HG02763 (cell line): ENCODE data around the gene PCDHGC5.

ENCODE experiments used
- ATAC-seq: cut with Tn5 transposase; IDR thresholded peaks from one replicate; pipeline ENCODE4 v1.9.1; 2021; ENCODE audit warnings: mild to moderate bottlenecking, moderate library complexity; ENCODE audit not compliant: unreplicated experiment

Gene PCDHGC5

DNA sequence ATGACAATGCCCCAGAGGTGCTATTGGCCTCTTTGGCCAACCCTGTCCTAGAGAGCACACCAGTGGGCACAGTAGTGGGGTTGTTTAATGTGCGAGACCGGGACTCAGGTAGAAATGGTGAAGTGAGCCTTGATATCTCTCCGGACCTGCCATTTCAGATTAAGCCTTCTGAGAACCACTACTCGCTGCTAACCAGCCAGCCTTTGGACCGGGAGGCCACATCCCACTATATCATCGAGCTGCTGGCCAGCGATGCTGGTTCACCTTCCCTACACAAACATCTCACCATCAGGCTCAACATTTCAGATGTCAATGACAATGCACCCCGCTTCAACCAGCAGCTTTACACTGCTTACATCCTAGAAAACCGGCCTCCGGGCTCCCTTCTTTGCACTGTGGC, 1.4 kb downstream of the PCDHGC5 start:
- ATAC-seq, result no peak

DNA sequence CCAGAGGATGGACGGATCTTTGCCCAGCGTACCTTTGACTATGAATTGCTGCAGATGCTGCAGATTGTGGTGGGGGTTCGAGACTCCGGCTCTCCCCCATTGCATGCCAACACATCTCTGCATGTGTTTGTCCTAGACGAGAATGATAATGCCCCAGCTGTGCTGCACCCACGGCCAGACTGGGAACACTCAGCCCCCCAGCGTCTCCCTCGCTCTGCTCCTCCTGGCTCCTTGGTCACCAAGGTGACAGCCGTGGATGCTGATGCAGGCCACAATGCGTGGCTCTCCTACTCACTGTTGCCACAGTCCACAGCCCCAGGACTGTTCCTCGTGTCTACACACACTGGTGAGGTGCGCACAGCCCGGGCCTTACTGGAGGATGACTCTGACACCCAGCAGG, 1.9 kb downstream of the PCDHGC5 start:
- ATAC-seq, result no peak

DNA sequence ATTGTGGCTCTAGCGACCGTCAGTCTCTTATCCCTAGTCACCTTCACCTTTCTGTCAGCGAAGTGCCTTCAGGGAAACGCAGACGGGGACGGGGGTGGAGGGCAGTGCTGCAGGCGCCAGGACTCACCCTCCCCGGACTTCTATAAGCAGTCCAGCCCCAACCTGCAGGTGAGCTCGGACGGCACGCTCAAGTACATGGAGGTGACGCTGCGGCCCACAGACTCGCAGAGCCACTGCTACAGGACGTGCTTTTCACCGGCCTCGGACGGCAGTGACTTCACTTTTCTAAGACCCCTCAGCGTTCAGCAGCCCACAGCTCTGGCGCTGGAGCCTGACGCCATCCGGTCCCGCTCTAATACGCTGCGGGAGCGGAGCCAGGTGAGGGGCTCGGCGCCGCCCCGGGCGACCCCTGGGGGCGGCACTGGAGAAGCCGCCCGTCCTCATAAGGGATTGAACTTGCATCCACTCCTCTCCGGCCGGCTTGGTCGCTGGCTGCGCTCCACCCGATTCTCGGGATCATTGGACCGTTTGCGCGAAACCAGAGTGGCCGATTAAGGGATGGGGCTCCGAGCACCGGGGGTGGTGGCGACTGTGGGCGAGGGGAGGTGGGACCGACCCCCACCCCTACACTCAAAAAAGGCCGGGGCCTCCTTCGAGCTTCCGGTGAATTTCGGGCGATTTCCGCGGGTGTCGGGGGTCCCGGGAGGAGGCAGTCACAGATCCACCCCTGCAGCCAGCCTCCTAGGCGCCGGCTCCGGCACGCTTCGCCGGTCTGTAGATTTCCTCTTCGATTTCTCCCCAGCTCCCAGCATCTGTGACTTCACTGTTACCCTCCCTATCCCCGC, 2.7 kb downstream of the PCDHGC5 start:
- no peak for ATAC-seq

DNA sequence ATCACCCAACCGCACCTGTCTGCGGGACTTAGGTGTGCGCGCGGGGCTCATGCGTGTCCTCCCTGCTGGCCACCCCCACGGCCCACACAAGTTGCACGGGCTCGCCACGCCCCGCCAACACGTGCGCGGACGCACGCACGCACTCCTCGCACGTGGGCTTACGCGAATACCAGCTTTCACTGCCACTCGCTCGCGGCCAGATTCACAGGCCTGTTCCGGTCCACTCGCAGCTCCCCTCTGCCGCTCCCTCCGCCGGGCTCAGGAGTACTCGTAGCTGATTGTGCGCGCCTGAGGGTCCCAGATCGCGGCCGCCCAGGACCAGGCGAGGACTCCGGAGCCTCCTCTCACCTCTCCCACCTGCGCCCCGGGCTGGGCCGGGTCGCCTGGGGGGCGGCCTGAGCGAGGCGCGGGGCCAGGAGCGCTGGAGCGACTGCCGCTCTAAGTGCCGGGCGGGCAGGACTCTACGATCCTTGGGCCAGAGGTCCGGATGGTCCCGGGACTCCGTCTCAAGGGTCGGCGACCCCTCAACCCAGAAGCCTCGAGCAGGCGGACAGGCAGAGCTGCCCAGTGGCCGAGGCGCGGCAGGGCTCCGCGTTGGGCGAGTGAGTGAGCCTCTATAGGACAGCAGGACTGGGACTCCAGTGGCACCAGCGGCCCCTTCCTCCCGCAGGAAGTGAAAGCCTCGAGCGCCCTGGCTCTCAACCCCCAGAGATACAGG, 3.4 kb downstream of the PCDHGC5 start:
- no peak for ATAC-seq

DNA sequence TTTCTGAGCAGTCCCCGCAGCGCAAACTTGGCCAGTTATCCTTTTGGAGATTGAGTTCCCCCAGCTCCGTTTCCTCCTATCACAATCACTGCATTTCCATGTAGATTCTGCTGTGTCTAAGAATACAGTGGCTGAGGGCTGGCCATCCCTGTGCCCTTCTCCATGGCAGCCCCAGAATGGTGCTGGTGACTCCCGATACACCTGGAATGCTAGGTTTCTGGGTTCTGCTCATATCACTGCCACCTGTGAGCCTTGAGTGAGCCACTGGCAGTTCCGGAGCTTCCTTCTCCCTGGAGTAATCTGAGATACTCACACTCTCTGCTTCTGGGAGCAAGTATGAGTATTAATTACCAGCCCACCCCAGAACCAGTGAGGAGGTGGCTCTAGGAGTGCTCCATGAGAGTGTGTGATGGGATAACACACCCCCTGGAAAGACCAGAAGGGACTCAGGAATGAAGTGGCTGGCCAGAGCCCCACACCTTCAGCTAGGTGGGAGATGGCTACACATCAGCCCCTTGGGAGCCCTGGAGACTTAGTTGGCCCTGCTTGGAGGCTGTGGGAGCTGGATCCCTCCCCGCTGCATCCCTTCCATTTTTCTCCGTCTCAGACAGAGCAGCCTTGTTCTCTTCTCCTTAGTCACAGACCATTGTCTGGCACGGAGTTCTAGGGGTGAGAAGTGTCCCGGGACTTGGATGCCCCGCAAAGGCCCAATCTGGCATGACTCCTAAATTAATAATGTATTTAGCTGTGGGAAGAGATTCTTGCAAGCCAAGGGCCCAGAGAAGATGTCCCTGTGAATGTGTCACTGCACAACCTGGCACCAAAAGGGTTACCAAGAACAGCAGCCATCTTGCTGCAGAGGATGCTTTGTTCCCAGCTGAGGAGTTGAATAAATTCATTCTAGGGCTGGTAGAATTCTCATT, 4.9 kb downstream of the PCDHGC5 start:
- ATAC-seq, result no peak

DNA sequence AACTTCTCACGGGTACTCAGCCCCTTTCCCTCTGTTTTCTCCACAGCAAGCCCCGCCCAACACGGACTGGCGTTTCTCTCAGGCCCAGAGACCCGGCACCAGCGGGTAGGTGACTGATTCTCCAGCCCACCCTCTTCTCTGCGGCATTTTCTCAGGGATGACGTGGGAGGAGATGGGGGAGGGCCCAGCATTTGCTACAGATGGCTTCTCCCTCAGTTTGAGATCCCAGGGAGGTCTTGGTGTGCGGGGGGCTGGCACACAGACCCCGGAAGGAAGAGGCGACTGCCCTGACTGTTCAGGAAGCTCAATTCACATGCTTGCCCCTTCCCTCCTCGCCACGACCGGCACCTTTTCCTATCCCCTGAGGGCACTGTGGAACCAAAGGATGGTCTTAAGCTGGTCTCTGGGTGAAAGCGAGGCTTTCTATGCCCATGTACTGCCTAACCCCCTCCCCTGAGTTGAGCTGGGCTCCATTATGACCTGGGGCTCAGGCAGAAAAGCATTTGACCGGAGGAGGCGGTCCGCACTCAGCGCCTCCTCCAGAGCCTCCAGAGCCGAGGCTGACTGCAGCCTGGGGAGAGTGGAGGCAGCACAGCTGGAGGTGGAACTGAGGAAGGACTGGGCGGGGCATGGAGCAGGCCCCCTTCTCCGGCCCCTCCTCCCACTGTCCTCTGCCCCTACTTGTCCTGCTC, 6.0 kb downstream of the PCDHGC5 start:
- no peak for ATAC-seq

DNA sequence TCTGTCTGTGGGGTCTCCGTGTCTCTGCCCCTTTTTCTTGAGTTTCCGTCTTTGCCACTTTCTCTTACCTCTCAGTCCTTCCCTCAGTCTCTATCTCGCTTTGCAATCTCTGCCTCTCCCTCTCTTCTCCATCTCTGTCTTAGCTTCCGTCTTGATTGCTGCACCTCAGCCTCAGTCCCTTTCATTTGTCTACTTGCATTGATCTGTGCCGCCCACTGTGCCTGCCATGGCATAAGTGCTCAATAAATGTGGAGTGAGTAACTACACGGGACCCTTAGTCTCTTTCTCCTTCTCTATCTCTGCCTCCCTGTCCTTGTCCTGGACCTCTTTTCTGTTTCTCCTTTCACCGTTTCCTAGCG, 6.6 kb downstream of the PCDHGC5 start:
- ATAC-seq, result no peak

DNA sequence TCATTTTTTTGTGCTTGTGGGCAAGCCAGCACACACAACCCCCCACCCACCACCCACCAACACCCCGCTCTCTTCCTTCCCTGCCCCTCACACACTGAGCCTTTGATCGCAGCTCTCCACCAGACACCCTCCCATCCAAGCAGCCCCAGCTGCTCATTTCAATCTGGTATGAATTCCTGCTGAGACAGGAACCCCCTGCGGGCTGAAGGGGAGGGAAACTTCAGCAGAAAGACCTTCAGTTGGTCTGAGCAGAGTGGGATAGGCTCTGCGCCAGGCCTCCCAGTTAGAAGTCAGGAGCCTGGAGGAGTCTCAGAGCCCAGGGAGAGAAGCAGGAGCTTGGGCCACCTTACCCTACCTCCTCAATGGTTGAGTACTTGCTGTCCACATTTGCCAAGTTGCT, 7.2 kb downstream of the PCDHGC5 start:
- ATAC-seq, result no peak

DNA sequence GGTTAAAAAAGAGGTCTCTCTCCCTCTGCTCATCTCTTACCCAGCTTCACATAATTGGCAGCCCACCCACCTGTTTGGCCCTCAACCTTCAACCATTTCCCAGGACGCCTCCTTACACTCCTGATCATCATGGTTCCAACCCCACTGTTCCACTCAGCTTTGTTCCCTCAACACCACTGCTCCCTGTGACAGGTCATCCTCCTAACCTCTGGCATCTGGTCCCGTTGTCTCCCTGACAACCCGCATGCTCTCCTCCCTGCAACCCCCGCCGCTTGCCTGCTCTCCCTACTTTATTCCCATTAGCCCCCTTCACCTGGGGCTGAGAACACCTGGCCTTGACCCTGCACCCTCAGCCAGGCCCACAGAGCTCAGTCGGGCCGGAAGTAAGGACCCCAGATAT, 12.9 kb downstream of the PCDHGC5 start:
- no peak for ATAC-seq

DNA sequence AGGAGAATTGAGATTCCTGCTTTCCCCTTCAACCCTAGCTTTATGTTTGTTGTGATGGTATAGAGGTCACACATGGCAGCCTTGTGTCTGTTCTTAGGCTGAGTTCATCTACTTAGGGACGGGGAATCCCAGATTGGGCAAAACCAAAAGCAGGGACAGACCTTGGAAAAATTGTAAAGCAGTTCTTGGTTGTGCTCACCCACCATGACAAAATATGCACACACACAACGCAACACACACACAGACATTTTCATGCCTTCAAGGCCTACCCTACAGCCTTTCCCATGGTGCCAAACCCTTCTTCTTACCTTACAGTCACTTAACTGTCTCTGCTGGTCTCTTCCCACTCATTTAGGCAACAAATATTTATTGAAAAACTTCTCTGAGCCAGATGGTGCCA, 14.8 kb downstream of the PCDHGC5 start:
- ATAC-seq, result no peak

DNA sequence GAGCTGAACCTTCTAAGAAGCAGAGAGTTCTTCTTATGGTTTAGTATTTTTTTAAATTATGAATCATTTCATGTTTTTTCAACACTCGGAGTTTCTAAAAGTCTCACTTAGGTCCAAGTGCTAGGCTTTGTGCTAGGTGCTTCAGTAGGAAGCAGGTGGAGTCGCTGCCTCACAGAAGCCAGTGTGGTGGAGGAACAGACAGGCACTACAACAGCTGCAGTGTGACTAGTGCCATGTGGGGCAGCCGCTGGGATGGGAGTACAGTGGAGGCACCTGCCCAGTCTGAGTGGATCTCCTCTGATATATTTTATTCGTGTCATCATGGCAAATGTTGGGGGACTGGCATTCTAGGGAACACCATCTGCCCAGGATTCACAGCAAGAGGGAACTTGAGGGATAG, 15.3 kb downstream of the PCDHGC5 start:
- ATAC-seq, result no peak

DNA sequence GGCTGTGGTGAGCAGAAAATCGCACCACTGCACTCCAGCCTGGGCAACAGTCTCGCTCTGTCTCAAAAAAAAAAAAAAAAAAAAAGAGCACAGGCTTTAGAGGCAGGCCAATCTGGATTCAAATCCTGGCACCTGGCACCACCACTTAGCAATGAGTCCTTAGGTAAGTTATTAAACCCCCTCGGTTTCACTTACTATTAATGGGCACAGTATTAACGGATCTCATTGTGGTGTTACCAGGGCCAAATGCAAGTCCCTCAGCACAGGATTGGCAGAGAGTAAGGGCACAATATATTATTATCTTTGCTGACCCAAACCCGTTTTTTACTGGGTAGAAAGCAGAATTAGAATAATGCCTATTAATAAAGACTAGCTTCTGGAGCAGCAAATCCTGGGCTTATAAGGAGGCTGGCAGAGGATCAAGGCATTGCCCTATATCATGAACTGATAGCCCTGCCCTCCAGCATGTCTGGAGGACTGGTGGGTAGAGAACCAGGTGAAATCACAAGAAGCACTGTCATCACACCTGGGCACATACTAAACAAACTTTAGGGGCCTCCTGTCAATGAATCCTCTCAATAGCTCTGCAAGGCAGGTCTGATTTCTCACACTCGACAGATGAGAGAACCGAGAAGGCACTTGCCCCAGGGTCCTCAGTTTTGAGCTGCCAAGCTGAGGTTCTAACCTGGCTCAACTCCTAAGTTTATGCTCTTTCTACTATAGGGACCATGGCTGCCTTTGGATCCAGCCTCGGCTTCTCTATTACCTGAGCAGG, 17.7 kb downstream of the PCDHGC5 start:
- ATAC-seq, result no peak

DNA sequence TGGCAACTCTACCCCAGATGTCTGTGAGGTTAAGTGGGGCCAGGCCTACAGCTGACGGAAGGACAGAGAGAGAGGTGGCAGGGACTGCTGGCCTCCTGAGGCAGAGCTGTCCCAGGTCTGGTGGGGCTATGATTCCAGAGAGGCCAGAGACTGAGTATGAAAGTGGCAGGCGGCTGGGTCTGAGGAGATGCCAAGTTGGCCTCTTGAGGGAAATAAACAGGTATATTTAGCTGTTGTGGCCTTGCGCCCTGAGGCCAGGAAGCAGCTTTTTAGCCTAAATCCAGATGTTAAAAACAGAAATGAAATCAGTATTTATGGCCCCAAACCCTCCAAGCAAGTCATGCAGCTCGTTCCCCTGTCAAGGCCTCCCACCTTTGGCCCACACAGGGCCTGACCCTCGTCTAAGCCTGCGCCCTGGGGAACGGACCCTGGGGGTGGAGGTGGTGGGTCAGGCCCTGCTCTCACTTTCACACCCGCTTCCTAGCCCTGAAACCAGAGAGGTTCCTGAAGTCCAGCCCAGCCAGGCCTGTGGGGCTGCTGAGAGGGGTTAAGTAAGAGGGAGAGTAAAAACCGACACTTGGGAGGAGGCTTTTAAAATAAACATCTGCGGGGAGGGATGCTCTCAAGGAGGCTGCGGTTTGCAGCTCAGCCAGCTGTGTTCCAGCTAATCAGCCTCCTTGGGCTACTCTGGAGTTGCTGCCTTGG, 18.7 kb downstream of the PCDHGC5 start:
- peak; percentile 36 for ATAC-seq

DNA sequence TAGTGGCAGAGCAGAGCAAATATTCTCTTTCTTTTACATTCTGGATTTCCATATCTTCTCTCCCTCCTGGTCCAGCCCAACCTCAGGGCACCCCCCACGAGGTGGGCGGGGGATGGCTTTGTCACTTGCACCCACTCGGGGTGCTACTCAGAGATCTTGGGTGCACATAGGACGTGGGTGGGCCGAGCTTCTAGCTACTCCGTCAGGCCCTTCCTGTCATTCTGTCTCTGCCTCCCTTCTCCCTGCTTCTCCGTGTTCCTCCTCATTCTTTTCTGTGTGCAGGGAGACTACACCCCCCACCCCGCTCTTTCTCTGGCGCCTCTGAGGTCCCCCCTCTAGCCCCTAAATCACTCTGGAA, 19.5 kb downstream of the PCDHGC5 start:
- ATAC-seq, result no peak

DNA sequence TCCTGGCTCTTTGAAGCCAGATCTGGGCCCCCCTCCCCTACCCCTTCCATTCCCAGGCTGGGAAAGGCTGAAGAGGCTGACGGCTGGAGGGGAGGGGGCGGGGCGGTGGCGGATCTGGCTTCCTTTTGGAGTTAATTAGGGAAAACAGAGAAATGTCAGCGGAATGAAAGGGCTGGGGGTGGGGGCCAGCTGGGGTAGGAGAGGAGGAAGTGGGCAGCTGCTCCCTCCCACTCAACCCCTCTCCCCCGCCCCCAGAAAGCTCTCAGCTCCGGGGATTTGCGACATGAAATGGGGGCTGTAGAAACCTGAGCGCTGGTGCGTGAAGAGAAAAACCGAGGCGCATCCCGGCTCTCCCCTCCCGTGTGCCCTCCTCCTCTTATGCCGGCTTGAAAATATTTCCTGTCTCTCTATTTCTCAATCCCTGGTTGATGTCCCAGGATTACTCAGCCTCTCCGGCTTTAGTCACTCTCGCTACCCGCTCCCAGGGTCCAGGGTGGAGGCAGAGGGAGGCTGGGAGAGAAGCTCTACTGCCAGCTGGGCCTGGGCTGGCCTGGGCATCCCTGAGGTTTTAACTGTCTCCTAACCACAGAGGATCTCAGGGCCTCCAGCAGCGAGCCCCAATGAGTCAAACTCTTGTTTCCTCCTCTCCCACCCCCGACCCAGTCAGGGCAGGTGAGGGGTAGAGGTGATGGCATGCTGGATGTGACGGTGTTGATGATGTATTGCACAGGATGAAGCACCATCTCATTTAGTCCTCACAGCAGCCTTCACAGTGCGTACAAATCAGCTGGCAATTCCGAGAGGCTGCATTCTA, 20.1 kb downstream of the PCDHGC5 start:
- no peak for ATAC-seq

DNA sequence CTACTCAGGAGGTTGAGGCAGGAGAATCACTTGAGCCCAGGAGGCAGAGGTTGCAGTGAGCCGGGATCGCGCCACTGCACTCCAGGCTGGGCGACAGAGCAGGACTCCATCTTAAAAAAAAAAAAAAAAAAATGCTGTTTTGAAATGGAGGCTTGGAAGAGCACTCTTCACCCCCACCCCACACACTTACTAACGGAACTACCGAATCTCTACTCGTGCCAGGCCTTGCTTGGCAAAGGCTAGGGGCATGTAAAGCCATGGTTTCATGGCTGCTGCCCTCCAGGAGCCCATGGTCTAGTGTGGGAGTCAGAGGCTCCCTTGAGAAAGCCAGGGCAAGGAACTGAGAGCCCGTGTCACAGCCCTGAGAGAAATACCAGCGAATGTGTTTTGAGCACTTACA, 21.3 kb downstream of the PCDHGC5 start:
- ATAC-seq, result no peak

DNA sequence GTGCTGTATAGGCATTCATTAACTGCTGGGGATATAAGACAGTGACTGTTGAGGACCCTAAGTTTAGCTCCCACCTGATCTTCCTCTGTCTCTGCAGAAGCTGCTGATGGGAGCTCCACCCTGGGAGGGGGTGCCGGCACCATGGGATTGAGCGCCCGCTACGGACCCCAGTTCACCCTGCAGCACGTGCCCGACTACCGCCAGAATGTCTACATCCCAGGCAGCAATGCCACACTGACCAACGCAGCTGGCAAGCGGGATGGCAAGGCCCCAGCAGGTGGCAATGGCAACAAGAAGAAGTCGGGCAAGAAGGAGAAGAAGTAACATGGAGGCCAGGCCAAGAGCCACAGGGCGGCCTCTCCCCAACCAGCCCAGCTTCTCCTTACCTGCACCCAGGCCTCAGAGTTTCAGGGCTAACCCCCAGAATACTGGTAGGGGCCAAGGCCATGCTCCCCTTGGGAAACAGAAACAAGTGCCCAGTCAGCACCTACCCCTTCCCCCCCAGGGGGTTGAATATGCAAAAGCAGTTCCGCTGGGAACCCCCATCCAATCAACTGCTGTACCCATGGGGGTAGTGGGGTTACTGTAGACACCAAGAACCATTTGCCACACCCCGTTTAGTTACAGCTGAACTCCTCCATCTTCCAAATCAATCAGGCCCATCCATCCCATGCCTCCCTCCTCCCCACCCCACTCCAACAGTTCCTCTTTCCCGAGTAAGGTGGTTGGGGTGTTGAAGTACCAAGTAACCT, 22.1 kb downstream of the PCDHGC5 start:
- peak; percentile 39 for ATAC-seq

DNA sequence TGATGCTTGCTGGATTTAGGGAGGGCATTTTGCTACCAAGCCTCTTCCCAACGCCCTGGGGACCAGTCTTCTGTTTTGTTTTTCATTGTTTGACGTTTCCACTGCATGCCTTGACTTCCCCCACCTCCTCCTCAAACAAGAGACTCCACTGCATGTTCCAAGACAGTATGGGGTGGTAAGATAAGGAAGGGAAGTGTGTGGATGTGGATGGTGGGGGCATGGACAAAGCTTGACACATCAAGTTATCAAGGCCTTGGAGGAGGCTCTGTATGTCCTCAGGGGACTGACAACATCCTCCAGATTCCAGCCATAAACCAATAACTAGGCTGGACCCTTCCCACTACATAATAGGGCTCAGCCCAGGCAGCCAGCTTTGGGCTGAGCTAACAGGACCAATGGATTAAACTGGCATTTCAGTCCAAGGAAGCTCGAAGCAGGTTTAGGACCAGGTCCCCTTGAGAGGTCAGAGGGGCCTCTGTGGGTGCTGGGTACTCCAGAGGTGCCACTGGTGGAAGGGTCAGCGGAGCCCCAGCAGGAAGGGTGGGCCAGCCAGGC, 23.0 kb downstream of the PCDHGC5 start:
- ATAC-seq, result no peak
